Liver (tissue), 9 donors: ENCODE data around the gene SORBS2. TPM values are rescaled to one million over a fixed set of nuclear protein-coding genes. Genes with fewer than 3 reads are reported as not detected.

Experiments
- DNase-seq: peaks from one replicate; pipeline ENCODE4 v3.0.0-alpha.2; 2017; ENCODE audit warnings: low spot score
- H3K27ac ChIP-seq, 2 donors: one replicate each; pipeline ENCODE4 v1.7.0; 2013; ENCODE audit warnings: inconsistent platforms in 2 of 2, low read length in 2 of 2, control low read depth in 1 of 2, low read depth in 1 of 2, mild to moderate bottlenecking in 1 of 2
- H3K27me3 ChIP-seq, 4 donors: one replicate each; pipeline versions ENCODE4 v1.6.1 to v1.7.0; 2013; ENCODE audit warnings: low read length in 3 of 4, inconsistent platforms in 1 of 4, mild to moderate bottlenecking in 1 of 4, moderate library complexity in 1 of 4; ENCODE audit not compliant: control insufficient read depth in 4 of 4, insufficient read depth in 4 of 4
- H3K36me3 ChIP-seq, 4 donors: one replicate each; pipeline versions ENCODE4 v1.6.1 to v1.7.0; 2013; ENCODE audit warnings: low read length in 3 of 4, mild to moderate bottlenecking in 3 of 4, low read depth in 1 of 4, moderate library complexity in 1 of 4; ENCODE audit not compliant: control insufficient read depth in 4 of 4, insufficient read depth in 3 of 4
- H3K4me1 ChIP-seq, 4 donors: one replicate each; pipeline versions ENCODE4 v1.6.1 to v1.7.0; 2013; ENCODE audit warnings: low read length in 3 of 4, mild to moderate bottlenecking in 3 of 4, moderate library complexity in 1 of 4; ENCODE audit not compliant: control insufficient read depth in 4 of 4, insufficient read depth in 4 of 4
- H3K4me3 ChIP-seq, 3 donors: one replicate each; pipeline versions ENCODE4 v1.6.1 to v1.7.0; 2013; ENCODE audit warnings: low read length in 3 of 3, control low read depth in 1 of 3, low read depth in 1 of 3, mild to moderate bottlenecking in 1 of 3
- H3K9ac ChIP-seq, 2 donors: one replicate each; pipeline ENCODE4 v1.7.0; 2013; ENCODE audit warnings: low read length in 2 of 2, mild to moderate bottlenecking in 2 of 2, moderate library complexity in 2 of 2, control low read depth in 1 of 2, low read depth in 1 of 2
- H3K9me3 ChIP-seq, 4 donors: one replicate each; pipeline versions ENCODE4 v1.6.1 to v1.7.0; 2013; ENCODE audit warnings: low read length in 3 of 4; ENCODE audit not compliant: control insufficient read depth in 4 of 4
- CTCF ChIP-seq: fragments of 150-350 bp; IDR thresholded peaks from 2 replicates; pipeline ENCODE4 v1.5.1; 2017; ENCODE audit warnings: improper control_type of control experiment, low read depth, low read length; ENCODE audit not compliant: missing input control
- FOXA2 ChIP-seq: IDR thresholded peaks from 2 replicates; pipeline ENCODE4 v1.6.1; 2016; ENCODE audit warnings: antibody characterized with exemption
- HNF4A ChIP-seq, 2 donors: conservative IDR thresholded peaks; 2 replicates each; pipeline ENCODE4 v1.6.1; 2016; ENCODE audit warnings: antibody characterized with exemption in 2 of 2, mild to moderate bottlenecking in 2 of 2
- JUND ChIP-seq, 2 donors: IDR thresholded peaks; 2 replicates each; pipeline ENCODE4 v1.6.1; 2016; ENCODE audit warnings: antibody characterized with exemption in 2 of 2
- RXRA ChIP-seq, 2 donors: IDR thresholded peaks; 2 replicates each; pipeline ENCODE4 v1.6.1; 2017 to 2018; ENCODE audit warnings: antibody characterized with exemption in 2 of 2, mild to moderate bottlenecking in 1 of 2
- SP1 ChIP-seq: IDR thresholded peaks from 2 replicates; pipeline ENCODE4 v1.6.1; 2018; ENCODE audit warnings: antibody characterized with exemption, mild to moderate bottlenecking
- TAF1 ChIP-seq: conservative IDR thresholded peaks from 2 replicates; pipeline ENCODE4 v1.6.1; 2016; ENCODE audit warnings: antibody characterized with exemption, mild to moderate bottlenecking
- WGBS: extraction: QIAGEN DNeasy Blood & Tissue Kit; methylation state at CpG from one replicate; pipeline ENCODE4 v1.1.7; 2013; 5-methylcytosine and 5-hydroxymethylcytosine counted together
- polyA plus RNA-seq, 2 donors: library from polyadenylated mRNA; stranded (reverse) in 1 of 2; unstranded in 1 of 2; fragments of 200-250 nt in 1 of 2; fragments of >200 nt in 1 of 2; fragmentation: Nextera tagmentation in 1 of 2; extraction: Ambion mirVana in 1 of 2; gene quantifications; one replicate each; pipeline versions ENCODE4 v1.2.1 to v1.2.3, GENCODE V29; 2013 to 2015
- total RNA-seq, 2 donors: library from RNA; depleted of rRNA; stranded (reverse); fragments of >200 nt; gene quantifications; one replicate each; pipeline ENCODE4 v1.2.3, GENCODE V29; 2014
- TF ChIP-seq, protein P1 (sequence below): IDR thresholded peaks from 2 replicates; pipeline ENCODE4 v1.6.1; 2016; ENCODE audit warnings: antibody characterized with exemption, mild to moderate bottlenecking
- TF ChIP-seq, protein P2 (sequence below): IDR thresholded peaks from 2 replicates; pipeline ENCODE4 v1.6.1; 2016; ENCODE audit warnings: antibody characterized with exemption
- TF ChIP-seq, protein P3 (sequence below): IDR thresholded peaks from 2 replicates; pipeline ENCODE4 v1.6.1; 2016; ENCODE audit warnings: antibody characterized with exemption
- donor health status: healthy.
- donor health status: healthy.
- donor health status: healthy.
- donor health status: healthy.
- donor health status: healthy.

The SORBS2 gene
- total and polyA plus RNA-seq, 4 donors: 23.3 to 136 (median 59.6) TPM

DNA sequence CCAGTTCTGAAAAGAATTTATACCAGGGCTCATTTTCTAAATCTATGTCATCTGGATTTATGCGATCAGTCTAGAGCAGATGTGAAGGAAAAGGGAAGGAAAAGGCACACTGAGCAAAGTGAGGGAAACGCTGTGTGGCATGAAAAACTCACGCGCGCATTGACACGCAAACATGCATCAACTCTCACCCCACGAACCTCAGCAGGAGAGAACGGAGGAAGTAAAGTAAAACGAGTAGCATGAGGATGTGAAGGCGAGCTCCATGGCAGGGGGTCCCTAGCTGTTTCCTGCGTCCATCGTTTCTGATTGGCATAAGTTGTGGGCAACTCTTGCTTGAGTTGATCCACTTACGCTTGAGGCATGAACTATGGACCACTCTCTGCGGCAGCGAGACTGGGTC is 173.9 kb downstream of the SORBS2 start (continued):
- TF ChIP-seq RXRA (IDR thresholded peaks at IDR 0.05) (no peak), FOXA2 (no peak), HNF4A (conservative IDR thresholded peaks at IDR 0.05) (no peak), JUND (IDR thresholded peaks at IDR 0.05) (no peak), TAF1 (no peak), CTCF (no peak)

DNA sequence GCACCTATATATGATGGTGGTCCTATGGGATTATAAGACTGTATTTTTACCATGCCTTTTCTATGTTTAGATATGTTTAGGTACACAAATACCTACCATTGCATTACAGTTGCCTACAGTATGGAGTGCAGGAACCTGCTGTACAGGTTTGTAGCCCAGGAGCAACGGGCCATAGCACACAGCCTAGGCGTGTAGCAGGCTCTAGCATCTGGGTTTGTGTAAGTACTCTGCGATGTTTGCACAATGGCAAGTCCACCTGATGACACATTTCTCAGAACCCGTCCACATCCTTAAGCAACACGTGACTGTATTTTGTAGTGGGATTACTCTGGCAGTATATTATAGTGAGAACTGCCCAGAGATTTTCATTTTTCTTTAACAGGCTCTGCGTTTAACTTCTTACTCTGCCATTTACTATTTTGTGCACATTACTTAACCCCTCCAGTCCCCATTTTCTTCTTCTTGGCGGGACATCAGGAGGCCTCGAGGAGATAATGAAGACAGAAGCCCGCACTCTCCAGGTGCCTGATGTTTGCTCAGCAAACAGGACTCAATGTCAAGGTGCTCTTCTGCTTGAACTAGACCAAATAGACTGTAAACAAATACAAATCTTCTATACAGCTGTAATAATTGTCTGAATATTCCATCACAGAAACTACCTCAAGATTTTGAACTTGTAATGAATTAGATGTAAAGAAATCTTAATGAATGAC is 174.7 kb downstream of the SORBS2 start:
- Histone ChIP-seq H3K27me3 (no peaks in the 10 kb centered on the region), H3K27ac (no peak overlapping the region), H3K36me3 (peaks cover 0 to 34% (median 14%) of the 10 kb centered on the region in 4 donors), H3K9ac (no peak overlapping the region), H3K9me3 (no peaks in the 10 kb centered on the region), H3K4me3 (no peak overlapping the region), H3K4me1 (no peaks in the 10 kb centered on the region)
- no peak for DNase-seq
- 91% methylated on average over 9 of the region's 9 CpGs for WGBS
- TF ChIP-seq, protein P1, sequence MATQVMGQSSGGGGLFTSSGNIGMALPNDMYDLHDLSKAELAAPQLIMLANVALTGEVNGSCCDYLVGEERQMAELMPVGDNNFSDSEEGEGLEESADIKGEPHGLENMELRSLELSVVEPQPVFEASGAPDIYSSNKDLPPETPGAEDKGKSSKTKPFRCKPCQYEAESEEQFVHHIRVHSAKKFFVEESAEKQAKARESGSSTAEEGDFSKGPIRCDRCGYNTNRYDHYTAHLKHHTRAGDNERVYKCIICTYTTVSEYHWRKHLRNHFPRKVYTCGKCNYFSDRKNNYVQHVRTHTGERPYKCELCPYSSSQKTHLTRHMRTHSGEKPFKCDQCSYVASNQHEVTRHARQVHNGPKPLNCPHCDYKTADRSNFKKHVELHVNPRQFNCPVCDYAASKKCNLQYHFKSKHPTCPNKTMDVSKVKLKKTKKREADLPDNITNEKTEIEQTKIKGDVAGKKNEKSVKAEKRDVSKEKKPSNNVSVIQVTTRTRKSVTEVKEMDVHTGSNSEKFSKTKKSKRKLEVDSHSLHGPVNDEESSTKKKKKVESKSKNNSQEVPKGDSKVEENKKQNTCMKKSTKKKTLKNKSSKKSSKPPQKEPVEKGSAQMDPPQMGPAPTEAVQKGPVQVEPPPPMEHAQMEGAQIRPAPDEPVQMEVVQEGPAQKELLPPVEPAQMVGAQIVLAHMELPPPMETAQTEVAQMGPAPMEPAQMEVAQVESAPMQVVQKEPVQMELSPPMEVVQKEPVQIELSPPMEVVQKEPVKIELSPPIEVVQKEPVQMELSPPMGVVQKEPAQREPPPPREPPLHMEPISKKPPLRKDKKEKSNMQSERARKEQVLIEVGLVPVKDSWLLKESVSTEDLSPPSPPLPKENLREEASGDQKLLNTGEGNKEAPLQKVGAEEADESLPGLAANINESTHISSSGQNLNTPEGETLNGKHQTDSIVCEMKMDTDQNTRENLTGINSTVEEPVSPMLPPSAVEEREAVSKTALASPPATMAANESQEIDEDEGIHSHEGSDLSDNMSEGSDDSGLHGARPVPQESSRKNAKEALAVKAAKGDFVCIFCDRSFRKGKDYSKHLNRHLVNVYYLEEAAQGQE: no peak
- TF ChIP-seq, protein P2, sequence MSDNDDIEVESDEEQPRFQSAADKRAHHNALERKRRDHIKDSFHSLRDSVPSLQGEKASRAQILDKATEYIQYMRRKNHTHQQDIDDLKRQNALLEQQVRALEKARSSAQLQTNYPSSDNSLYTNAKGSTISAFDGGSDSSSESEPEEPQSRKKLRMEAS: no peak
- TF ChIP-seq JUND (IDR thresholded peaks at IDR 0.05) (no peak), CTCF (no peak), SP1 (no peak)
- TF ChIP-seq, protein P3, sequence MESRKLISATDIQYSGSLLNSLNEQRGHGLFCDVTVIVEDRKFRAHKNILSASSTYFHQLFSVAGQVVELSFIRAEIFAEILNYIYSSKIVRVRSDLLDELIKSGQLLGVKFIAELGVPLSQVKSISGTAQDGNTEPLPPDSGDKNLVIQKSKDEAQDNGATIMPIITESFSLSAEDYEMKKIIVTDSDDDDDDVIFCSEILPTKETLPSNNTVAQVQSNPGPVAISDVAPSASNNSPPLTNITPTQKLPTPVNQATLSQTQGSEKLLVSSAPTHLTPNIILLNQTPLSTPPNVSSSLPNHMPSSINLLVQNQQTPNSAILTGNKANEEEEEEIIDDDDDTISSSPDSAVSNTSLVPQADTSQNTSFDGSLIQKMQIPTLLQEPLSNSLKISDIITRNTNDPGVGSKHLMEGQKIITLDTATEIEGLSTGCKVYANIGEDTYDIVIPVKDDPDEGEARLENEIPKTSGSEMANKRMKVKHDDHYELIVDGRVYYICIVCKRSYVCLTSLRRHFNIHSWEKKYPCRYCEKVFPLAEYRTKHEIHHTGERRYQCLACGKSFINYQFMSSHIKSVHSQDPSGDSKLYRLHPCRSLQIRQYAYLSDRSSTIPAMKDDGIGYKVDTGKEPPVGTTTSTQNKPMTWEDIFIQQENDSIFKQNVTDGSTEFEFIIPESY: no peak
